HG02678 (cell line): Measurements from ENCODE around the gene LAT.
"Not testable (repeated sequence)": the region's sequence is repeated elsewhere in the genome, so short reads cannot be mapped to it uniquely, and the experiment has no call there.

ENCODE experiments used
- ATAC-seq: cut with Tn5 transposase; IDR thresholded peaks from one replicate; pipeline ENCODE4 v1.9.1; 2021; ENCODE audit warnings: mild to moderate bottlenecking, moderate library complexity; ENCODE audit not compliant: unreplicated experiment

The LAT gene, protein sequence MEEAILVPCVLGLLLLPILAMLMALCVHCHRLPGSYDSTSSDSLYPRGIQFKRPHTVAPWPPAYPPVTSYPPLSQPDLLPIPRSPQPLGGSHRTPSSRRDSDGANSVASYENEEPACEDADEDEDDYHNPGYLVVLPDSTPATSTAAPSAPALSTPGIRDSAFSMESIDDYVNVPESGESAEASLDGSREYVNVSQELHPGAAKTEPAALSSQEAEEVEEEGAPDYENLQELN

GRCh38 chr16:28984619-28985135, at the start of gene LAT:
LAT (plus strand) TSS chr16:28985052; CDS start chr16:28985418, 366 bp downstream.
- ATAC-seq: peak; percentile 66

DNA sequence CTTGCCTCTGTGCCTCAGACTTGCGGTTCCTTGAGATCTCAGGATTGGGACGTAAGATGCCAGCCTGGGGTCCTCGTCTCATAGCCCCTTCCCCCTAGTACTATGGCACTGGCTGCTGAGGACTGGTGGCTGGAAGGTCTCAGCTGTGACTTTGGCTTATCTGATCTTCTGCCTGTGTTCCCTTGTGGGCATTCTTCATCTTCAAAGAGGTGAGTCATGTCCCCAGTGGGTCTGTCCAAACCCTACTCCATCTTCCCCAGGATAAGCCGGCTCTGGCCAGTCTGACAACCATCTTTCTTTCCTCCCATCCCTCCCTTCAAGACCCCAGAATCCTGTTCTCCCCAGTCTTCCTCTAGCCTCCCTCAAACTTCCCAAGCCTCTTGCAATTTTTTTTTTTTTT, 49.5 kb upstream of the LAT start:
- no peak for ATAC-seq

DNA sequence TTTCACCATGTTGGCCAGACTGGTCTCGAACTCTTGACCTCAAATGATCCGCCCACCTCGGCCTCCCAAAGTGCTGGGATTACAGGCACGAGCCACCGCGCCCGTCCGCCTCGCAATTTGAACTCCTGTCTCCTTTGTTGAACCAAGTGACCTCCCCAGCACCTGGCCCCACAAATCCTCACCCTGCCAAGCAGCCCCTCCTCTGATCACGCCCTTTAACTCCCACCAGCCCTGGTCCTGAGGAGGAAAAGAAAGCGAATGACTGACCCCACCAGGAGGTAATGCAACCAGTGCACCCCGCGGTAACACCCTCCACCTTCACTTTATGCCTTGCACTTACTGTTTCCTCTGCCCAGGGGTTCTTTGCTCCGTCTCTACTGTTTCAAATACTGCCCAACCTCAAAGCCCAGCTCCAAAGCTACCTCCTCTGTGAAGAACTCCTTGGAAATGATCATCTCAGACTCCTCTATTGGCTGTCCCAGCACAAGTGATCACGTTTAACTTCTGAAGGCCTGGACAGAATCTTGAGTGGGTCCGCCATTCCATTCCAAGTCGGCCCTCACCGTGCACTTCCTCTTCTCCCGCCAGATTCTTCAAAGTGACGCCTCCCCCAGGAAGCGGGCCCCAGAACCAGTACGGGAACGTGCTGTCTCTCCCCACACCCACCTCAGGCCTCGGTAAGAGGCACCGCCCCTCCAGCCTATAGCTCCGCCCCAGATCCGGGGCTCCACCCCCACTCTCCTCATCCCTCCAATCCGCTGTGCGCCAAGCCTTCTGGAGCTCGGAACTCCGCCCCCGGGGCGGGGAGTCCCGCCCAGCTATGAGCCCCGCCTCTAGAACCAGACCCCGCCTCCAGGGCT, 48.7 kb upstream of the LAT start:
- peak; percentile 80 for ATAC-seq

- no peak for ATAC-seq
Measured at GRCh38 chr16:28936784-28937155, 48.1 kb upstream of the LAT start.

DNA sequence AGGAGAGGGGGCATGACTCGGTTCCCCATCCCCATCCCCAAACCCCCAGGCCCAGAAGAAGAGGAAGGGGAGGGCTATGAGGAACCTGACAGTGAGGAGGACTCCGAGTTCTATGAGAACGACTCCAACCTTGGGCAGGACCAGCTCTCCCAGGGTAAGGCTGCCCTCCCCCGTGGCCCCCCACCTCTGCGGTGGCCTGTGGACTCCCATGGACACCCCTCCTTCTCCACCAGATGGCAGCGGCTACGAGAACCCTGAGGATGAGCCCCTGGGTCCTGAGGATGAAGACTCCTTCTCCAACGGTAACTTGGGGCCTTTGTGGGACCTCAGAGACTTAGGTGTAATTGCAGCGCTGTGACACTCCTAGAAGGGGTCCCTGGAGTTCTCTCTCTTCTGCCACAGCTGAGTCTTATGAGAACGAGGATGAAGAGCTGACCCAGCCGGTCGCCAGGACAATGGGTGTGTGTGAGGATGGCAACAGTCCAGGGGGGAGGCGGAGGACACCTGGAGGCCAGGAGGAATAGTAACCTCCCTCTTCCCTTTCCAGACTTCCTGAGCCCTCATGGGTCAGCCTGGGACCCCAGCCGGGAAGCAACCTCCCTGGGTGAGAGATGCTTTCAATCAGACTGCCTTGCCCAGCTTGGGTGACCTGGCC, 47.5 kb upstream of the LAT start:
- no peak for ATAC-seq

- no peak for ATAC-seq
Measured at GRCh38 chr16:28938721-28939120, 46.1 kb upstream of the LAT start.

GRCh38 chr16:28939825-28940224, 45.0 kb upstream of the LAT start:
- ATAC-seq: not testable (repeated sequence)

GRCh38 chr16:28943281-28943680, 41.6 kb upstream of the LAT start:
- ATAC-seq: no peak

DNA sequence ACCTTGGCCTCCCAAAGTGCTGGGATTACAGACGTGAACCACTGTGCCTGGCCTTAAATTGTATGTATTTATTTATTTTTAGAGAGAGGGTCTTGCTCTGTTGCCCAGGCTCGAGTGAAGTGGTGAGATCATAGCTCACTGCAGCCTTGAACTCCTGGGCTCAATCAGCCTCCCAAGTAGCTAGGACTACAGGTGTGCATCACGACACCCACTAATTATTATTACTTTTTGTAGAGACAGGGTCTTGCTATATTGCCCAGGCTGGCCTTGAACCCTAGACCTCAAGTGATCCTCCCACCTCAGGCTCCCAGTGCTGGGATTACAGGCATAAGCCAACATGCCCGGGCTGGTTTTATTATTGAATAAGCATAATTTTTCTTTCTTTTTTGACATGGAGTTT, 38.2 kb upstream of the LAT start:
- ATAC-seq: no peak

- ATAC-seq: peak; percentile 94
Measured at GRCh38 chr16:28950648-28951409, 34.0 kb upstream of the LAT start, which contains the start of gene NFATC2IP. NFATC2IP (plus strand) TSS chr16:28950937; CDS start chr16:28951012, 75 bp downstream.

GRCh38 chr16:28951410-28951943, 33.4 kb upstream of the LAT start:
- ATAC-seq: peak; percentile 25

GRCh38 chr16:28958216-28958615, 26.6 kb upstream of the LAT start:
- no peak for ATAC-seq

DNA sequence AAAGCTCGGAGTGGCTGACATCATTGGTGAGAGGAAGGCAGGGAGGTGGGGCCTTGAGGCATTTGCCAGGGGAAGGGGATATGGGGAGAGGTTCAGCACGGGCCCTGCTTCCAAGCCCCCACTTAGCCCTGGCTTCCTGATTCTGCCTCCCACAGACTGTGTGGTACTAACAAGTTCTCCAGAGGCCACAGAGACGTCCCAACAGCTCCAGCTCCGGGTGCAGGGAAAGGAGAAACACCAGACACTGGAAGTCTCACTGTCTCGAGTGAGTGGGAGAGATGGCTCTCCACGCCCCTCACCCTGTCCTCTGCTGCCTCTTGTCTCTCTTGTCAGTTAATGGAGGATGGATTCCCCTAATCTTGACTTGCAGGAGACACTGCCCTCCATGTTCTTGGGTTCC, 26.0 kb upstream of the LAT start:
- no peak for ATAC-seq

- ATAC-seq: no peak
Measured at GRCh38 chr16:28964072-28964471, 20.8 kb upstream of the LAT start.

- ATAC-seq: no peak
Measured at GRCh38 chr16:28964496-28964895, 20.4 kb upstream of the LAT start.

GRCh38 chr16:28967156-28967555, 17.7 kb upstream of the LAT start:
- ATAC-seq: no peak

- not testable (repeated sequence) for ATAC-seq
Measured at GRCh38 chr16:28969696-28970095, 15.2 kb upstream of the LAT start.

DNA sequence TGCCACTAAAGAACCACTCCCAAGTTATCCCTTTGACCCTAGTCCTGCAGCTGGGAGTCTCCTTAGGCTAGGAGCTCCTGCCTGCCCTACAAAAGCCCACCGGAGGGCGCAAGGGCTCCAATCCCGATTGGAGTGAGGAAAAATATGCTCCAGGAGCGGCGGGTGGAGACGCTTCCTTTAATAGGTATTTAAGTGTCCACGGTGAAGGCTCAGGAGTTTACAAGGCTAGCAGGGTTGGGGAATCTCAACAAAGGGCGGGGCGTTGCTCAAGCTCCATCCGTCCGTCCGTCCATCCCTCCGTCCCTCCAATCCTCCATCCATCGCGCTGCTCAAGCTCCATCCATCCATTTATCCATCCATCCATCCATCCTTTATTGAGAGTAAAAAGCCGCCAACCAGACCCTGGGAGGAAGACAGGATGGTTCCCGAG, 10.8 kb upstream of the LAT start:
- no peak for ATAC-seq

- ATAC-seq: peak; percentile 92
Measured at GRCh38 chr16:28974437-28975157, 10.3 kb upstream of the LAT start, which contains the start of gene SPNS1. SPNS1 (plus strand) TSS chr16:28974778; CDS start chr16:28975152, 374 bp downstream.

DNA sequence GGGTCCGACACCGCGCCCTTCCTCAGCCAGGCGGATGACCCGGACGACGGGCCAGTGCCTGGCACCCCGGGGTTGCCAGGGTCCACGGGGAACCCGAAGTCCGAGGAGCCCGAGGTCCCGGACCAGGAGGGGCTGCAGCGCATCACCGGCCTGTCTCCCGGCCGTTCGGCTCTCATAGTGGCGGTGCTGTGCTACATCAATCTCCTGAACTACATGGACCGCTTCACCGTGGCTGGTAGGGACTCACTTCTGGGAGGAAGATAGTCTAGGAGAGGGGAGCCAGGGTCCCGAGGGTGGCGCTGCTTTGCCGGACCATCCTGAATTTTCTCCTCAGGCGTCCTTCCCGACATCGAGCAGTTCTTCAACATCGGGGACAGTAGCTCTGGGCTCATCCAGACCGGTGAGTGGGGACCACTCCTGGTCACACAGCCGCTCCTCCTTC, 9.7 kb upstream of the LAT start:
- ATAC-seq: peak; percentile 15
